PC-3 (cell line): ENCODE data around the gene VPS37B. TPM values are rescaled to one million over a fixed set of nuclear protein-coding genes. Genes with fewer than 3 reads are reported as not detected.

ENCODE experiments used
- ATAC-seq: fragments of 200-7000 bp; cut with Tn5 transposase; 2 replicates; pipeline ENCODE4 v1.9.1; 2020; ENCODE audit warnings: mild to moderate bottlenecking, moderate library complexity
- BruUV-seq: library from RNA; stranded (reverse); fragments of 400-500 nt; replicated peaks from 2 replicates; lab custom pipeline; 2021; lab: Mats Ljungman, UMichigan
- CTCF ChIA-PET: fragments of 300-600 bp; sonication (Branson Sonifier 250); formaldehyde crosslinking; loops from one replicate; lab custom pipeline; 2022; ENCODE audit warnings: antibody characterized with exemption; lab: Charles Lee
- POLR2A ChIA-PET: fragments of 300-600 bp; sonication (Branson Sonifier 250); formaldehyde crosslinking; loops from one replicate; lab custom pipeline; 2022; ENCODE audit warnings: antibody characterized with exemption; ENCODE audit not compliant: unreplicated experiment; lab: Charles Lee
- DNase-seq: peaks from one replicate; pipeline ENCODE4 v3.0.0-alpha.2; 2015
- H2AFZ ChIP-seq: fragments of 300-600 bp; sonication (generic); 2 replicates; pipeline ENCODE4 v1.6.0; 2016; ENCODE audit warnings: antibody characterized with exemption, low read length
- H3F3A ChIP-seq: fragments of 300-600 bp; sonication (generic); one replicate; pipeline ENCODE4 v1.6.0; 2017; ENCODE audit warnings: antibody characterized with exemption, low read length, control low read depth, mild to moderate bottlenecking; ENCODE audit not compliant: unreplicated experiment
- H3K27ac ChIP-seq: fragments of 300-600 bp; sonication (generic); 2 replicates; pipeline ENCODE4 v1.5.1; 2016; ENCODE audit warnings: mild to moderate bottlenecking, low read length
- H3K27me3 ChIP-seq: fragments of 300-600 bp; sonication (generic); 2 replicates; pipeline ENCODE4 v1.6.1; 2016; ENCODE audit warnings: low read length, mixed read lengths
- H3K36me3 ChIP-seq: fragments of 300-600 bp; sonication (generic); 2 replicates; pipeline ENCODE4 v1.6.1; 2016; ENCODE audit warnings: low read depth, mixed run types, low read length, mixed read lengths
- H3K4me1 ChIP-seq: fragments of 300-600 bp; sonication (generic); 2 replicates; pipeline ENCODE4 v1.5.1; 2016; ENCODE audit warnings: low read length; ENCODE audit not compliant: insufficient read depth
- H3K4me2 ChIP-seq: fragments of 300-600 bp; sonication (generic); 2 replicates; pipeline ENCODE4 v1.6.0; 2016; ENCODE audit warnings: low read length
- H3K4me3 ChIP-seq: fragments of 300-600 bp; sonication (generic); 2 replicates; pipeline ENCODE4 v1.5.1; 2016; ENCODE audit warnings: mild to moderate bottlenecking, low read length, mixed read lengths
- H3K79me2 ChIP-seq: fragments of 300-600 bp; sonication (generic); 2 replicates; pipeline ENCODE4 v1.6.1; 2017; ENCODE audit warnings: low read length, mixed read lengths
- H3K9ac ChIP-seq: fragments of 300-600 bp; sonication (generic); 2 replicates; pipeline ENCODE4 v1.6.0; 2016; ENCODE audit warnings: mild to moderate bottlenecking, low read length
- H3K9me2 ChIP-seq: fragments of 300-600 bp; sonication (generic); replicated peaks from 2 replicates; pipeline ENCODE4 v1.6.1; 2016; ENCODE audit warnings: mixed run types, low read length, mixed read lengths
- H3K9me3 ChIP-seq: fragments of 300-600 bp; sonication (generic); 2 replicates; pipeline ENCODE4 v1.6.1; 2016; ENCODE audit warnings: low read length, mixed read lengths
- H4K20me1 ChIP-seq: fragments of 300-600 bp; sonication (generic); 2 replicates; pipeline ENCODE4 v1.6.1; 2016; ENCODE audit warnings: low read length, mixed read lengths
- EZH2 ChIP-seq: fragments of 300-600 bp; sonication (generic); IDR thresholded peaks from one replicate; pipeline ENCODE4 v1.6.1; 2017; ENCODE audit warnings: antibody characterized with exemption, mild to moderate bottlenecking, low read length; ENCODE audit not compliant: unreplicated experiment
- EZH2phosphoT487 ChIP-seq: fragments of 300-600 bp; sonication (generic); IDR thresholded peaks from 2 replicates; pipeline ENCODE4 v1.6.1; 2018; ENCODE audit warnings: mild to moderate bottlenecking, antibody characterized with exemption, low read length, borderline replicate concordance
- intact Hi-C: fragments of 100-400 bp; cut with micrococcal nuclease; formaldehyde crosslinking; loops from 2 replicates; pipeline ENCODE4 v1.9.0; 2023
- total RNA-seq: library from RNA; depleted of rRNA; stranded (reverse); fragments of >200 nt; gene quantifications from 2 replicates; pipeline ENCODE4 v1.2.3, GENCODE V29; 2014
- TF ChIP-seq, protein P1 (sequence below): fragments of 300-600 bp; sonication (generic); conservative IDR thresholded peaks from 2 replicates; pipeline ENCODE4 v1.5.1; 2017; ENCODE audit warnings: antibody characterized with exemption, low read depth, mild to moderate bottlenecking, low read length

VPS37B gene
- total RNA-seq, 1 experiment from 2014 or later = 74.3 TPM

DNA sequence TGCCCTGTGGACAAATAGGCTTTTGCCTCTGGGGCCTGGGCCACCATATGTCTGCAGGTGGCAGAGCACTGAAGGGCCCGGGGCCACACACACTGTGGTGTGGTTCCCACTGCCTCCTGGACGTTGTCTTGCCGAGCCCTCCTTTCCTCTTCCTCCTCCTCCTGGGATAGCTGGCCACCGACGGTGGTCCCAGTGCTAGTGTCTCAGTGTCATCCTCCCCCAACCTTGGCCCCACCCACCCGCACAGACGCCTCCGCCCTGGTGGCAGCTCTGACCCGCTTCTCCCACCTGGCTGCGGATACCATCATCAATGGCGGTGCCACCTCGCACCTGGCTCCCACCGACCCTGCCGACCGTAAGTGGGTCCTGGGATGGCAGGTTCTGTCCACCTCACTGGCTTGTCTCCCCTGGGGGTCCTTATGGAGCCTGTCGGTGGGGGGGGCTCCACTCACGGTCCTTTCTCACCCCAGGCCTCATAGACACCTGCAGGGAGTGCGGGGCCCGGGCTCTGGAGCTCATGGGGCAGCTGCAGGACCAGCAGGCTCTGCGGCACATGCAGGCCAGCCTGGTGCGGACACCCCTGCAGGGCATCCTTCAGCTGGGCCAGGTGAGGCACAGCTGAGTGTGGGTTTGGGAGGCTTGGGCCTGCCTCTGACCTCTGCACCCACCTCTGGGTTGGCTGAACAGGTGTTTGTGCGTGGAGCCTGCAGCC is 37.2 kb downstream of the VPS37B start:
- Histone ChIP-seq H3K79me2 (no peaks in the 10 kb centered on the region), H3K27ac (no peak overlapping the region), H3K36me3 (no peaks in the 10 kb centered on the region; the same call in 1 of the 2 replicates), H3K9me3 (no peaks in the 10 kb centered on the region), H3K27me3 (no peaks in the 10 kb centered on the region), H3F3A (no peaks in the 10 kb centered on the region), H3K4me1 (no peaks in the 10 kb centered on the region), H3K9ac (no peak overlapping the region), H3K4me2 (no peak overlapping the region), H4K20me1 (no peaks in the 10 kb centered on the region), H2AFZ (no peak overlapping the region), H3K9me2 (no peaks in the 10 kb centered on the region), H3K4me3 (no peak overlapping the region)
- ChIA-PET POLR2A (no interaction called here), CTCF (no interaction called here)
- no TSS peak for BruUV-seq
- TF ChIP-seq, protein P1, sequence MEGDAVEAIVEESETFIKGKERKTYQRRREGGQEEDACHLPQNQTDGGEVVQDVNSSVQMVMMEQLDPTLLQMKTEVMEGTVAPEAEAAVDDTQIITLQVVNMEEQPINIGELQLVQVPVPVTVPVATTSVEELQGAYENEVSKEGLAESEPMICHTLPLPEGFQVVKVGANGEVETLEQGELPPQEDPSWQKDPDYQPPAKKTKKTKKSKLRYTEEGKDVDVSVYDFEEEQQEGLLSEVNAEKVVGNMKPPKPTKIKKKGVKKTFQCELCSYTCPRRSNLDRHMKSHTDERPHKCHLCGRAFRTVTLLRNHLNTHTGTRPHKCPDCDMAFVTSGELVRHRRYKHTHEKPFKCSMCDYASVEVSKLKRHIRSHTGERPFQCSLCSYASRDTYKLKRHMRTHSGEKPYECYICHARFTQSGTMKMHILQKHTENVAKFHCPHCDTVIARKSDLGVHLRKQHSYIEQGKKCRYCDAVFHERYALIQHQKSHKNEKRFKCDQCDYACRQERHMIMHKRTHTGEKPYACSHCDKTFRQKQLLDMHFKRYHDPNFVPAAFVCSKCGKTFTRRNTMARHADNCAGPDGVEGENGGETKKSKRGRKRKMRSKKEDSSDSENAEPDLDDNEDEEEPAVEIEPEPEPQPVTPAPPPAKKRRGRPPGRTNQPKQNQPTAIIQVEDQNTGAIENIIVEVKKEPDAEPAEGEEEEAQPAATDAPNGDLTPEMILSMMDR = no peak
- TF ChIP-seq EZH2 (no peak), EZH2phosphoT487 (no peak)
- DNase-seq = no peak
- no peak for ATAC-seq
- intact Hi-C loops = no loop called here

DNA sequence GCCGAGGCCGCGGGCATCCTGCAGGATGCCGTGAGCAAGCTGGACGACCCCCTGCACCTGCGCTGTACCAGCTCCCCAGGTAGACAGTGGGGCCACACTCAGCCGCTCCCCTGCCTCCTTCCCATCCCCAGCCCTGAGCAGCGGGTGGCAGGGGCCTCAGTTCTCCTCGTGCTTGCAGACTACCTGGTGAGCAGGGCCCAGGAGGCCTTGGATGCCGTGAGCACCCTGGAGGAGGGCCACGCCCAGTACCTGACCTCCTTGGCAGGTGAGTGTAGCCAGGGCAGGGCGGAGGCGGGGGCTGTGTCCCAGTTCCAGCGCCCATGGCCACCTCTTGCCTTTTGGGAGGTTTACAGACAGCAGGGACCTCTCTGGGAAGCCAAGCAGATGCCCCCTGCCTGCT is 37.8 kb downstream of the VPS37B start:
- no peaks in the 10 kb centered on the region for H3F3A ChIP-seq
- H3K4me1 ChIP-seq = no peaks in the 10 kb centered on the region
- intact Hi-C loops = no loop called here
- CTCF ChIA-PET = no interaction called here
- H3K36me3 ChIP-seq = no peaks in the 10 kb centered on the region
- no peak overlapping the region for H3K4me2 ChIP-seq
- no peak overlapping the region for H2AFZ ChIP-seq
- no peaks in the 10 kb centered on the region for H3K79me2 ChIP-seq
- ATAC-seq (no peak), DNase-seq (no peak)
- no peaks in the 10 kb centered on the region for H4K20me1 ChIP-seq
- H3K9me2 ChIP-seq = no peaks in the 10 kb centered on the region
- BruUV-seq = no TSS peak
- H3K9me3 ChIP-seq = no peaks in the 10 kb centered on the region
- TF ChIP-seq EZH2 = no peak
- TF ChIP-seq, protein P1 = no peak
- no peak overlapping the region for H3K4me3 ChIP-seq
- H3K9ac ChIP-seq = no peak overlapping the region
- H3K27me3 ChIP-seq = no peaks in the 10 kb centered on the region
- POLR2A ChIA-PET = no interaction called here
- no peak overlapping the region for H3K27ac ChIP-seq

DNA sequence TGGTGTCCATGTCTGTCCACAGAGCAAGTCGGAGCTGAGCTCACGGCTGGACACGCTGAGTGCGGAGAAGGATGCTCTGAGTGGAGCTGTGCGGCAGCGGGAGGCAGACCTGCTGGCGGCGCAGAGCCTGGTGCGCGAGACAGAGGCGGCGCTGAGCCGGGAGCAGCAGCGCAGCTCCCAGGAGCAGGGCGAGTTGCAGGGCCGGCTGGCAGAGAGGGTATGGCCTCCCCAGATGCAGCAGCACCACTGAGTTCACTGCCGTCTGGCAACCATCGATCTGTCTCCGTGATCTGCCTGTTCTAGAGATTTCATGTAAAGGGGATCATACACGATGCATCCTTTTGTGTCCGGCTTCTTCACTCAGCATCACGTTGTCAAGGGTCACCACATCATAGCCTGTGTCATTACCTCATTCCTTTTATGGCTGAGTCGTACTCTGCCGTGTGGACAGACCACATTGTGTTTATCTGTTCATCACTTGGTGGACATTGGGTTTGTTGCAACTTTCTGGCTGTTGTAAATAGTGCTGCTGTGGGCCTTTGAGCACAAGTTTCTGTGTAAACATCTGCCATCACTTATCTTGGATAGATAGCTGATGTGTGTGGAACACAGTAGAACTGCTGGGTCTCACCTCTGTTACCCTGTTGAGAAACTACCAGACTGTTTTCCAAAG is 38.8 kb downstream of the VPS37B start:
- Histone ChIP-seq H4K20me1 (no peaks in the 10 kb centered on the region), H3K4me3 (no peak overlapping the region), H3K4me2 (no peak overlapping the region), H3K79me2 (no peaks in the 10 kb centered on the region), H3K27me3 (no peaks in the 10 kb centered on the region), H3K36me3 (no peaks in the 10 kb centered on the region), H3K9ac (no peak overlapping the region), H3K9me2 (no peaks in the 10 kb centered on the region), H3K9me3 (no peaks in the 10 kb centered on the region), H3K4me1 (peaks cover 8% of the 10 kb centered on the region), H3K27ac (no peak overlapping the region), H2AFZ (no peak overlapping the region), H3F3A (no peaks in the 10 kb centered on the region)
- no peak for TF ChIP-seq EZH2
- TF ChIP-seq, protein P1 = no peak
- TF ChIP-seq EZH2phosphoT487 = no peak
- intact Hi-C loops = no loop called here
- ChIA-PET CTCF (interaction anchor here (0.6 kb wide), 1 partner anchor 1129 kb away, joined by 4 read pairs; no protein-coding TSS in a partner anchor), POLR2A (no interaction called here)
- ATAC-seq = no peak
- no TSS peak for BruUV-seq
- peak; percentile 20 for DNase-seq
